GM18873 (cell line): ENCODE data around the gene ELANE.
"Not testable (repeated sequence)": the region's sequence is repeated elsewhere in the genome, so short reads cannot be mapped to it uniquely, and the experiment has no call there.

ENCODE experiments used
- ATAC-seq: cut with Tn5 transposase; IDR thresholded peaks from one replicate; pipeline ENCODE4 v1.9.1; 2021; ENCODE audit warnings: mild to moderate bottlenecking, moderate library complexity, moderate number of reproducible peaks; ENCODE audit not compliant: unreplicated experiment, low FRiP score

ELANE gene

GRCh38 chr19:835210-835810, 16.8 kb upstream of the ELANE start:
- ATAC-seq: no peak

GRCh38 chr19:840519-841206, 11.4 kb upstream of the ELANE start, which contains the start of gene PRTN3:
PRTN3 (plus strand) TSS chr19:840999; CDS start chr19:841009, 10 bp downstream.
- ATAC-seq: no peak

GRCh38 chr19:842802-843179, 9.3 kb upstream of the ELANE start:
- ATAC-seq: not testable (repeated sequence)

GRCh38 chr19:843180-843835, 8.8 kb upstream of the ELANE start:
- no peak for ATAC-seq

- no peak for ATAC-seq
Observed at GRCh38 chr19:843836-844545, 8.1 kb upstream of the ELANE start.

- ATAC-seq: no peak
Observed at GRCh38 chr19:844546-844971, 7.5 kb upstream of the ELANE start.

GRCh38 chr19:845707-846521, 6.2 kb upstream of the ELANE start:
- ATAC-seq: no peak

GRCh38 chr19:848386-848921, 3.6 kb upstream of the ELANE start:
- no peak for ATAC-seq

DNA sequence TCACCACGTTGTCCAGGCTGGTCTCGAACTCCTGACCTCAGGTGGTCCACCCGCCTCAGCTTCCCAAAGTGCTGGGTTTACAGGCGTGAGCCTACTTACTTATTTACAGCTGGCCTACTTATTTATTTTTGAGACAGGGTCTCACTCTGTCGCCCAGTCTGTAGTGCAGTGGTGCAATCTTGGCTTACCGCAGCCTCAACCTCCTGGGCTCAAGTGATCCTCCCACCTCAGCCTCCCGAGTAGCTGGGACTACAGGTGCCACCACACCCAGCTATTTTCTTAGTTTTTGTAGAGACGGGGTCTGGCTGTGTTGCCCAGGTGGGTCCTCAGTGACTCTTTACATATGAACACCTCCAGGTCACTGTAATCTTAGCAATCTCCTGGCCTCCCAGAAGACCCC, 2.9 kb upstream of the ELANE start:
- ATAC-seq: not testable (repeated sequence)

GRCh38 chr19:850221-850978, 1.7 kb upstream of the ELANE start:
- ATAC-seq: no peak

DNA sequence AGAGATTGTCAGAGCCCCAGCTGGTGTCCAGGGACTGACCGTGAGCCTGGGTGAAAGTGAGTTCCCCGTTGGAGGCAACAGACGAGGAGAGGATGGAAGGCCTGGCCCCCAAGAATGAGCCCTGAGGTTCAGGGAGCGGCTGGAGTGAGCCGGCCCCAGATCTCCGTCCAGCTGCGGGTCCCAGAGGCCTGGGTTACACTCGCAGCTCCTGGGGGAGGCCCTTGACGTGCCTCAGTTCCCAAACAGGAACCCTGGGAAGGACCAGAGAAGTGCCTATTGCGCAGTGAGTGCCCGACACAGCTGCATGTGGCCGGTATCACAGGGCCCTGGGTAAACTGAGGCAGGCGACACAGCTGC, 1.1 kb upstream of the ELANE start:
- ATAC-seq: no peak

GRCh38 chr19:853014-853585, 997 bp downstream of the ELANE start:
- ATAC-seq: no peak

DNA sequence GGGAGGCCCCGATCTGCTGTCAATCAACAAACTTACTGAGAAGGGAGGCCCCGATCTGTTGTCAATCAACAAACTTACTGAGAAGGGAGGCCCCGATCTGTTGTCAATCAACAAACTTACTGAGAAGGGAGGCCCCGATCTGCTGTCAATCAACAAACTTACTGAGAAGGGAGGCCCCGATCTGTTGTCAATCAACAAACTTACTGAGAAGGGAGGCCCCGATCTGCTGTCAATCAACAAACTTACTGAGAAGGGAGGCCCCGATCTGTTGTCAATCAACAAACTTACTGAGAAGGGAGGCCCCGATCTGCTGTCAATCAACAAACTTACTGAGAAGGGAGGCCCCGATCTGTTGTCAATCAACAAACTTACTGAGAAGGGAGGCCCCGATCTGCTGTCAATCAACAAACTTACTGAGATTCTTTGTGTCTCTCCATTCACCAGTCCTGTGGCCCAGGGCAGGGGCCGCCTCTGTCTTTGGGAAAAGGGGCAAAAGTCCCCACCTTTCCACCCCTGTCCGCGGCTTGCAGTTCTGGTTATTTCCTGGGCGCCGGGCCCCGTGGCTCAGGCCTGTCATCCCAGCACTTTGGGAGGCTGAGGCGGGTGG, 1.6 kb downstream of the ELANE start:
- ATAC-seq: not testable (repeated sequence)

DNA sequence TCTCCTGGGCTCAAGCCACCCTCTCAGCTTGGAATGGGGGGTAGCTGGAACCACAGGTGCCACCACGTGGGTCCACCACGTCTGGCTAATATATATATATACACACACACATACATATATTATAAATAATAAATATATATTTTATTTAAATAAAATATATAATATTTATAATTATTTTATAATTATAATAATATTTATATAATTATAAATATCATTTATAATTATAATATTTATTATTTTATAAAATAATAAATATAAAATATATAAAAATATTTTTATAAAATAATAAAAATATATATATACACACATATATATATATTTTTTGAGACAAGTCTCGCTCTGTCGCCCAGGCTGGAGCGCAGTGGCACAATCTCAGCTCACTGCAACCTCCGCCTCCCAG, 2.4 kb downstream of the ELANE start:
- no peak for ATAC-seq

DNA sequence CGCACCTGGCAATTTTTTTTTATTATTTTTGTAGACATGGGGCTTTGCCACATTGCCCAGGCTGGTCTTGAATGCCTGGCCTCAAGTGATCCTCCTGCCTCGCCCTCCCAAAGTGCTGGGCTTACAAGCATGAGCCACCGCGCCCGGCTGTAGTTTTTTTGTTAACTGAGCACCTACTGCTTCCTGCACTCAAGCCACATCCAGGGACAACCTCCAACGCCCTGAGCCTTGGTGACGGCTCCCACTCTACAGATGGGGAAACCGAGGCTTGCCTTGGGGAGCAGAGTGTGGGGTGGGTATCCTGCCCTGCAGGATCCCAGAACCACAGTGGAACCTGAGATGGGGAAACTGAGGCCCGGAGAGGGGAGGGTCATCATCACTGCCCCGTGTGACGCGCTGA, 3.0 kb downstream of the ELANE start:
- ATAC-seq: no peak

DNA sequence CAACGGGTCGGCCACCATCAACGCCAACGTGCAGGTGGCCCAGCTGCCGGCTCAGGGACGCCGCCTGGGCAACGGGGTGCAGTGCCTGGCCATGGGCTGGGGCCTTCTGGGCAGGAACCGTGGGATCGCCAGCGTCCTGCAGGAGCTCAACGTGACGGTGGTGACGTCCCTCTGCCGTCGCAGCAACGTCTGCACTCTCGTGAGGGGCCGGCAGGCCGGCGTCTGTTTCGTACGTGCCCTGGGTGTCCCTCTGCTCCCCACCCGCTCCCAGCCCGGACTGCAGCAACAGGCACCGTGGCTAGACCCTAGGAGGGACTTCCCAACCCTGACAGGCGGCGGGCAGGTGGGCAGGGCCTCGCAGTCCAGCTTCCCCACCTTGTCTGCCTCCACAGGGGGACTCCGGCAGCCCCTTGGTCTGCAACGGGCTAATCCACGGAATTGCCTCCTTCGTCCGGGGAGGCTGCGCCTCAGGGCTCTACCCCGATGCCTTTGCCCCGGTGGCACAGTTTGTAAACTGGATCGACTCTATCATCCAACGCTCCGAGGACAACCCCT, 3.5 kb downstream of the ELANE start:
- ATAC-seq: no peak

- no peak for ATAC-seq
Observed at GRCh38 chr19:858284-858683, 6.2 kb downstream of the ELANE start.
